Keratinocyte (primary cell): ENCODE measurements around the gene PTPRR. TPM values are rescaled to one million over a fixed set of nuclear protein-coding genes. Genes with fewer than 3 reads are reported as not detected.

Source experiments
- DNase-seq: peaks from one replicate; pipeline ENCODE4 v3.0.0-alpha.2; 2011; ENCODE audit warnings: low read depth, missing footprints, low spot score
- FAIRE-seq: peaks from 2 replicates; lab custom pipeline; 2011; peaks lifted over from hg19 to GRCh38; lab: Jason Lieb, UNC
- H2AFZ ChIP-seq: 2 replicates; pipeline ENCODE4 v1.6.0; 2012; ENCODE audit warnings: low read length, control low read depth, inconsistent platforms; ENCODE audit not compliant: control insufficient read depth
- H3K27ac ChIP-seq: 2 replicates; pipeline ENCODE4 v1.5.1; 2011; ENCODE audit warnings: low read length; ENCODE audit not compliant: control insufficient read depth, insufficient read depth
- H3K27me3 ChIP-seq: 3 replicates; pipeline ENCODE4 v1.6.0; 2011; ENCODE audit warnings: low read length; ENCODE audit not compliant: control insufficient read depth, insufficient read depth; ENCODE audit errors: extremely low read depth
- H3K36me3 ChIP-seq, 2 experiments: 2 replicates in 1 of 2; 3 replicates in 1 of 2; pipeline ENCODE4 v1.5.1; 2011; ENCODE audit warnings: low read length in 2 of 2, mild to moderate bottlenecking in 1 of 2; ENCODE audit not compliant: control insufficient read depth in 2 of 2, insufficient read depth in 2 of 2; ENCODE audit errors: extremely low read depth in 1 of 2
- H3K4me1 ChIP-seq: 3 replicates; pipeline ENCODE4 v1.5.1; 2011; ENCODE audit warnings: low read length; ENCODE audit not compliant: control insufficient read depth, insufficient read depth; ENCODE audit errors: extremely low read depth
- H3K4me2 ChIP-seq: 3 replicates; pipeline ENCODE4 v1.6.0; 2011; ENCODE audit warnings: low read depth, low read length; ENCODE audit not compliant: control insufficient read depth, insufficient read depth; ENCODE audit errors: extremely low read depth
- H3K4me3 ChIP-seq, 3 experiments: fragments of 200-600 bp in 1 of 3; sonication (generic) in 1 of 3; 2 replicates in 2 of 3; 3 replicates in 1 of 3; pipeline ENCODE4 v1.5.1; 2011 to 2016; ENCODE audit warnings: low read length in 3 of 3, mild to moderate bottlenecking in 3 of 3, control low read depth in 2 of 3, inconsistent platforms in 1 of 3, low read depth in 1 of 3, mixed read lengths in 1 of 3, mixed run types in 1 of 3, moderate library complexity in 1 of 3; ENCODE audit not compliant: control insufficient read depth in 2 of 3, insufficient read depth in 2 of 3; ENCODE audit errors: extremely low read depth in 1 of 3
- H3K79me2 ChIP-seq: 2 replicates; pipeline ENCODE4 v1.6.0; 2012; ENCODE audit warnings: low read length; ENCODE audit not compliant: control insufficient read depth, insufficient read depth
- H3K9ac ChIP-seq: 3 replicates; pipeline ENCODE4 v1.6.0; 2011; ENCODE audit warnings: low read length; ENCODE audit not compliant: control insufficient read depth, insufficient read depth; ENCODE audit errors: extremely low read depth
- H3K9me1 ChIP-seq: 3 replicates; pipeline ENCODE4 v1.6.0; 2011; ENCODE audit warnings: low read length; ENCODE audit not compliant: control insufficient read depth, insufficient read depth; ENCODE audit errors: extremely low read depth
- H3K9me3 ChIP-seq: 2 replicates; pipeline ENCODE4 v1.5.1; 2012; ENCODE audit warnings: low read depth, low read length; ENCODE audit not compliant: control insufficient read depth
- H4K20me1 ChIP-seq: 3 replicates; pipeline ENCODE4 v1.6.0; 2011; ENCODE audit warnings: low read length; ENCODE audit not compliant: control insufficient read depth, insufficient read depth; ENCODE audit errors: extremely low read depth
- EZH2 ChIP-seq: IDR thresholded peaks from one replicate; pipeline ENCODE4 v1.6.1; 2012; ENCODE audit warnings: inconsistent platforms, mild to moderate bottlenecking, low read length, moderate library complexity
- dilution Hi-C: fragments of 300-500 bp; cut with MboI; formaldehyde crosslinking; loops from one replicate; pipeline ENCODE4 v1.7.0; 2020; ENCODE audit warnings: low sequenced_read_pairs; ENCODE audit not compliant: extremely low pct_ligation_motif_present
- polyA plus RNA-seq, 5 experiments: library from polyadenylated mRNA; depleted of rRNA in 3 of 5; stranded (reverse) in 3 of 5; stranded (forward) in 1 of 5; unstranded in 1 of 5; fragments of >200 nt; gene quantifications; 1 replicate in 1 of 5; 2 replicates in 3 of 5; 3 replicates in 1 of 5; pipeline versions ENCODE4 v1.2.1 to v1.2.3, GENCODE V29; 2011 to 2012; ENCODE audit warnings: missing spikeins in 2 of 5, low read depth in 1 of 5, low replicate concordance in 1 of 5
- TF ChIP-seq, protein P1 (sequence below), 3 experiments: IDR thresholded peaks in 1 of 3; conservative IDR thresholded peaks in 1 of 3; optimal IDR thresholded peaks in 1 of 3; 2 replicates in 2 of 3; 3 replicates in 1 of 3; pipeline versions ENCODE3 to v1.5.1; 2011; ENCODE audit warnings: low read length in 3 of 3, mild to moderate bottlenecking in 3 of 3, moderate library complexity in 2 of 3, control low read depth in 1 of 3, inconsistent platforms in 1 of 3; ENCODE audit not compliant: insufficient read depth in 2 of 3; ENCODE audit errors: extremely low read depth in 1 of 3

Gene PTPRR
- polyA plus RNA-seq, 1 donor (not counting 4 experiments of a cell fraction or from before 2014, with no cell fraction given): 3.1 TPM

DNA sequence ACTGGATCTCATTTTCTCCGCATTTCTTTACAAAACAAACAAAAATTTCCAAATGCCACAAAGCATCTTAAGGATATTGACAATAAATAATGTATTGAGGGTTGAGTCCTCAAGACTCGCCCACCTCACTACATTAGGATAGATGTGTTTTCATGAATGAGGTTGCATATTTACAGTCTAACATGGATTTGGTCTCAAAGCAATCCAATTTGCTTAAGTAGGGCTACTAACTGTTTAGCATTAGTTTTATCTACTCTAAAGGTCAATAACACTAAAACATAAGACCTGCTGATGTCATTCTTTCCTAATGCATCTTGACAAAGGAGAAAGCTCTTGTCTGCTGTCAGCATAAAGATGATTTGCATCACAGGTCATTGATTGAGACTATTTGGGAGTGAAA, 82.4 kb downstream of the PTPRR start:
- TF ChIP-seq, protein P1, sequence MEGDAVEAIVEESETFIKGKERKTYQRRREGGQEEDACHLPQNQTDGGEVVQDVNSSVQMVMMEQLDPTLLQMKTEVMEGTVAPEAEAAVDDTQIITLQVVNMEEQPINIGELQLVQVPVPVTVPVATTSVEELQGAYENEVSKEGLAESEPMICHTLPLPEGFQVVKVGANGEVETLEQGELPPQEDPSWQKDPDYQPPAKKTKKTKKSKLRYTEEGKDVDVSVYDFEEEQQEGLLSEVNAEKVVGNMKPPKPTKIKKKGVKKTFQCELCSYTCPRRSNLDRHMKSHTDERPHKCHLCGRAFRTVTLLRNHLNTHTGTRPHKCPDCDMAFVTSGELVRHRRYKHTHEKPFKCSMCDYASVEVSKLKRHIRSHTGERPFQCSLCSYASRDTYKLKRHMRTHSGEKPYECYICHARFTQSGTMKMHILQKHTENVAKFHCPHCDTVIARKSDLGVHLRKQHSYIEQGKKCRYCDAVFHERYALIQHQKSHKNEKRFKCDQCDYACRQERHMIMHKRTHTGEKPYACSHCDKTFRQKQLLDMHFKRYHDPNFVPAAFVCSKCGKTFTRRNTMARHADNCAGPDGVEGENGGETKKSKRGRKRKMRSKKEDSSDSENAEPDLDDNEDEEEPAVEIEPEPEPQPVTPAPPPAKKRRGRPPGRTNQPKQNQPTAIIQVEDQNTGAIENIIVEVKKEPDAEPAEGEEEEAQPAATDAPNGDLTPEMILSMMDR (optimal IDR thresholded peaks at IDR 0.05 in 1 of 3, IDR thresholded peaks at IDR 0.05 in 1 of 3, conservative IDR thresholded peaks at IDR 0.05 in 1 of 3; ENCODE audit: extremely low read depth in 1 of 3, insufficient read depth in 2 of 3, low read length in 3 of 3): no peak
- TF ChIP-seq EZH2: no peak
- Histone ChIP-seq H3K79me2 (no peaks in the 10 kb centered on the region), H3K9ac (no peak overlapping the region), H3K9me3 (no peaks in the 10 kb centered on the region), H3K4me1 (no peaks in the 10 kb centered on the region), H3K4me2 (no peak overlapping the region), H3K4me3 (no peak overlapping the region), H3K27ac (no peak overlapping the region), H3K36me3 (no peaks in the 10 kb centered on the region), H3K27me3 (no peaks in the 10 kb centered on the region), H4K20me1 (no peaks in the 10 kb centered on the region), H2AFZ (no peak overlapping the region), H3K9me1 (no peaks in the 10 kb centered on the region)
- FAIRE-seq: no peak
- dilution Hi-C loops: no loop called here
- no peak for DNase-seq

DNA sequence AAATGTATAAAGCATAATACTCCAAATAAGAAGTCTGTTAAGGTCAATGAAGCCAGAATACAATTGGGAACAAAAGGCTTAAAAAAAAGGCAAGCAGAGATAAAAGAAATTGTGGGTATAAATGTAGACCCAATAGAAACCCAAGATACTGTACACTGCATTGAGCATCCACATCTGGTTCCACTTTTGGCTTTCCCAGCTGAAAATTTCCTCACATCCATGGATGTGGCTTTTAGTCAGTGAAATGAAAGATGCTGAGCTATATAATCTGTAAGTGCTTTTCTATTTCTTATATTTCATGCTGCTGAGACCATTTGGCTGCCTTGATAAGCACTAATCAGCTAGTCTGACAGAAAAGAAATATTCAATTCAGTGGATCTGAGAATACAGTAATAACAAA, 83.5 kb downstream of the PTPRR start:
- H3K9me1 ChIP-seq: no peaks in the 10 kb centered on the region
- TF ChIP-seq, protein P1 (optimal IDR thresholded peaks at IDR 0.05 in 1 of 3, IDR thresholded peaks at IDR 0.05 in 1 of 3, conservative IDR thresholded peaks at IDR 0.05 in 1 of 3; ENCODE audit: extremely low read depth in 1 of 3, insufficient read depth in 2 of 3, low read length in 3 of 3): no peak
- TF ChIP-seq EZH2: no peak
- H3K9ac ChIP-seq: no peak overlapping the region
- no peak for DNase-seq
- H3K4me3 ChIP-seq: no peak overlapping the region
- H3K36me3 ChIP-seq: no peaks in the 10 kb centered on the region
- no peak overlapping the region for H2AFZ ChIP-seq
- dilution Hi-C loops: no loop called here
- no peaks in the 10 kb centered on the region for H4K20me1 ChIP-seq
- H3K4me2 ChIP-seq: no peak overlapping the region
- H3K27me3 ChIP-seq: no peaks in the 10 kb centered on the region
- H3K79me2 ChIP-seq: no peaks in the 10 kb centered on the region
- no peak for FAIRE-seq
- H3K9me3 ChIP-seq: no peaks in the 10 kb centered on the region
- no peak overlapping the region for H3K27ac ChIP-seq
- no peaks in the 10 kb centered on the region for H3K4me1 ChIP-seq
